ENCODE data around the gene TMEM219. TPM values are rescaled to one million over a fixed set of nuclear protein-coding genes. Genes with fewer than 3 reads are reported as not detected.

Gene TMEM219
- total RNA-seq, 4 donors from 2014 or later, result 118 to 143 (median 130) TPM

- WGBS, 2 donors, result 82 to 85% methylated on average over 24 of the region's 24 CpGs
- DNase-seq (ENCODE audit: low spot score in 2 of 2), result no peak
- TF ChIP-seq POLR2A (IDR thresholded peaks at IDR 0.05), result no peak
- no peak for TF ChIP-seq CTCF (IDR thresholded peaks at IDR 0.05)
- no peak overlapping the region for H3K4me3 ChIP-seq (ENCODE audit: low read depth, poor library complexity, severe bottlenecking)
- intact Hi-C loops (cut with DNase I; ENCODE audit: low total_unique reads), result no loop called here
Observed at GRCh38 chr16:29982560-29983419, 20.9 kb downstream of the TMEM219 start.

GRCh38 chr16:29983420-29984136 lies 21.7 kb downstream of the TMEM219 start:
- WGBS, 2 donors, result 78 to 79% methylated on average over 12 of the region's 12 CpGs
- DNase-seq (ENCODE audit: low spot score in 2 of 2), result no peak
- intact Hi-C loops (cut with DNase I; ENCODE audit: low total_unique reads), result no loop called here
- H3K4me3 ChIP-seq (ENCODE audit: low read depth, poor library complexity, severe bottlenecking), result no peak overlapping the region
- TF ChIP-seq POLR2A (IDR thresholded peaks at IDR 0.05), result no peak
- TF ChIP-seq CTCF (IDR thresholded peaks at IDR 0.05), result no peak

- no peak for TF ChIP-seq CTCF (IDR thresholded peaks at IDR 0.05)
- no peak for TF ChIP-seq POLR2A (IDR thresholded peaks at IDR 0.05)
- DNase-seq (ENCODE audit: low spot score in 2 of 2), result no peak
- intact Hi-C loops (cut with DNase I; ENCODE audit: low total_unique reads), result no loop called here
- no peak overlapping the region for H3K4me3 ChIP-seq (ENCODE audit: low read depth, poor library complexity, severe bottlenecking)
- 77 to 80% methylated on average over 6 of the region's 6 CpGs for whole genome bisulfite sequencing, 2 donors
Observed at GRCh38 chr16:29984137-29984763, 22.4 kb downstream of the TMEM219 start.

- no peak overlapping the region for H3K4me3 ChIP-seq (ENCODE audit: low read depth, poor library complexity, severe bottlenecking)
- WGBS, 2 donors, result 88 to 91% methylated on average over 5 of the region's 5 CpGs
- TF ChIP-seq POLR2A (IDR thresholded peaks at IDR 0.05), result no peak
- TF ChIP-seq CTCF (IDR thresholded peaks at IDR 0.05), result no peak
- intact Hi-C loops (cut with DNase I; ENCODE audit: low total_unique reads), result no loop called here
- no peak for DNase-seq (ENCODE audit: low spot score in 2 of 2)
Observed at GRCh38 chr16:29984764-29985147, 22.9 kb downstream of the TMEM219 start.

GRCh38 chr16:29985271-29985811 lies 23.5 kb downstream of the TMEM219 start:
- DNase-seq (ENCODE audit: low spot score in 2 of 2), result no peak
- intact Hi-C loops (cut with DNase I; ENCODE audit: low total_unique reads), result no loop called here
- TF ChIP-seq POLR2A (IDR thresholded peaks at IDR 0.05), result no peak
- no peak for TF ChIP-seq CTCF (IDR thresholded peaks at IDR 0.05)
- no peak overlapping the region for H3K4me3 ChIP-seq (ENCODE audit: low read depth, poor library complexity, severe bottlenecking)
- 90 to 93% methylated on average over 22 to 28 of the region's 28 CpGs for WGBS, 2 donors
